ENCODE results near the gene TMEM140.

The TMEM140 gene

DNA sequence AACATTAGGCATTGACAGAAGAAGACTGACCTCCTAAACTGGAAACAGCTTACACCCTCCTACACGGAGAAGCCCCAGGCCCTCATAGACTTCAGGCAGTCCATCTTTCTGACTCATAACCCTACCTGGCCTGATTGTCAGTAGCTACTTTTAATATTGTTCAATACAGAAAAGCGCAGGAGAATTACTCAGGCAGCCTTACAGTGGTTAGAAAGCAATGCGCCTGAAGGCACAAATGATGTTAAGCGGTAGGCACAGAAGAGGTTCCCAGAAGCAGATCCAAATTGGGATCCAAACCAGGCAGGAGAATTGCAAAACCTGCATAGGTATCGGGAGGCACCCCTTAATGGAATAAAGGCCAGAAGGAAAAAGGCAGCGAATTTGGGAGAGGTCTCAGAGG lies 28.1 kb downstream of the TMEM140 start:
- no peak for DNase-seq

DNA sequence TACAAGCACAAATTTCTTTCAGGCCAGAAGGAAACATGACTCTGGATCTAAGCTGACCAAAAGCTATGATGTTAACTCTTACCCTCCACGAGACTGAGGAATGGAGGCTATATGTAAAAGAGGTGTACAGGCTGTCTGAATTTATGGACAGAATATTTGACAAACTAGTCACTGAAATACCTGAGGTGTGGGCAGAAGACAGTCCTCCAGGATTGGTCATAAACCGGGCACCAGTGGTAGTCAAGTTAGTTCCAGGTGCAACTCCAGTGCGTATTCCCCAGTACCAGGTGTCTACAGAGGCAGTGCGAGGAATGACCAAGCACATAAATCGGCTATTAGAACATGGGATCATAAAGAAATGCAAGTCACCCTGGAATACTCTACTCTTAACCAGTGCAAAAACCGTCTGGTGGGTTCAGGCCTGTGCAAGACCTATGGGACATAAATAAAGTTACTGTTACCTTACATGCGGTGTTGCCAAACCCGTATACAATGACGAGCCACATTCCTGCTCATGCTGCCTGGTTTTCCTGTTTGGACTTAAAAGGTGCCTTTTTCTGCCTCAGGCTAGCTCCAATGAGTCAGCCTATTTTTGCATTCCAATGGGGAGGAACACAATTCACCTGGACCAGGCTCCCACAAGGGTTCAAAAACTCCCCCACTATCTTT lies 29.3 kb downstream of the TMEM140 start:
- no peak for DNase-seq

DNA sequence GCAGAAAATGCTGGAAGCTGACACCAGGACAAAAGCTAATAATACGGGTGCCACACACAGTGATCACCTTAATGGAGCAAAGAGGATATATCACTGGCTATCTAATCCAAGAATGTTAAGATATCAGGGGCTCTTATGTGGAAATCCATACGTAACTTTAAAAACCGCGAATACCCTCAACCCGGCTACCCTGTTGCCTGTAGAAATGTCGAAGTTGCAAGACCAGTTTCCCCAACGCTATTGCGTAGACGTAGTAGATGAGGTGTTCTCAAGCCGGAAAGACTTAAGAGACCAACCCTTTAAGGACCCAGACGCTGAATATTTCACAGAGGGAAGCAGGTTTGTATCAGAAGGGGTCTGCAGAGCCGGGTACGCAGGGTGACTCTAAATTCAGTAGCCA lies 30.5 kb downstream of the TMEM140 start:
- DNase-seq = no peak

DNA sequence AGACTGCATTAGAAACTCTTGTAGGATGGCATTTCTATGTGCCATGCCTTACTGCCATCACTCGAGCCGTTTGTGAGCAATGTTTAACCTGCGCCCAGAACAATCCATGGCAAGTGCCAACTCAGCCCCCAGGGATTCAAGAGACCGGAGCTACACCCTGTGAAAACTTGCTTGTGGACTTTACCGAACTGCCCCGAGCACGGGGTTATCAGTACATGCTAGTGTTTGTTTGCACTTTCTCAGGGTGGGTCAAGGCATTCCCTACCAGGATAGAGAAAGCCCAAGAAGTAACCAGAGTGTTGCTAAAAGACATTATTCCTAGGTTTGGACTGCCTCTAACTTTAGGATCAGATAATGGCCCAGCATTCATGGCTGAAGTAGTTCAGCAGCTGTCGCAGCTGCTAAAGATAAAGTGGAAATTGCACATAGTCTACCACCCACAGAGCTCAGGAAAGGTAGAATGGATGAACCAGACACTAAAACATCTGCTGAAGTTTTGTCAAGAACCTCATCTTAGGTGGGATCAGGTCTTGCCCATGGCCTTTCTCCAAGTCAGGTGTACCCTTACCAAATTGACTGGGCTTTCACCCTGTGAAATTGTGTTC lies 31.6 kb downstream of the TMEM140 start:
- DNase-seq = no peak

DNA sequence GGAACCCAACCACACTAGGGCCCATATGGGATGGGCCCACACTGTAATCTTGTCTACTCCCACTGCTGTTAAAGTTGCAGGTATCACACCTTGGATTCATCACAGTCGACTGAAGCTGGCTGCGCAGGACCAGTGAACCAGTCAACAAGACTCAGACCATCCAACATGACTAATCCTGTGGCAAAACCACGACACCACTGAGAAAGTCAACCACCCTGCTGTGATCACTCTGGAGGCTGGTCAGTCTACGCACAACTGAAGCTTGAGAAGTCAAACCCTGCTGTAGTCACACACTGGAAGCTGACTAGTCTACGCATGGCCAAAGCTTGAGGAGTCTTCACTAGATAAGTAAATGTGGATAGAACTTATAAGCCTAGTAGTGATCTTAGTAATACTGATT lies 32.2 kb downstream of the TMEM140 start:
- no peak for DNase-seq

DNA sequence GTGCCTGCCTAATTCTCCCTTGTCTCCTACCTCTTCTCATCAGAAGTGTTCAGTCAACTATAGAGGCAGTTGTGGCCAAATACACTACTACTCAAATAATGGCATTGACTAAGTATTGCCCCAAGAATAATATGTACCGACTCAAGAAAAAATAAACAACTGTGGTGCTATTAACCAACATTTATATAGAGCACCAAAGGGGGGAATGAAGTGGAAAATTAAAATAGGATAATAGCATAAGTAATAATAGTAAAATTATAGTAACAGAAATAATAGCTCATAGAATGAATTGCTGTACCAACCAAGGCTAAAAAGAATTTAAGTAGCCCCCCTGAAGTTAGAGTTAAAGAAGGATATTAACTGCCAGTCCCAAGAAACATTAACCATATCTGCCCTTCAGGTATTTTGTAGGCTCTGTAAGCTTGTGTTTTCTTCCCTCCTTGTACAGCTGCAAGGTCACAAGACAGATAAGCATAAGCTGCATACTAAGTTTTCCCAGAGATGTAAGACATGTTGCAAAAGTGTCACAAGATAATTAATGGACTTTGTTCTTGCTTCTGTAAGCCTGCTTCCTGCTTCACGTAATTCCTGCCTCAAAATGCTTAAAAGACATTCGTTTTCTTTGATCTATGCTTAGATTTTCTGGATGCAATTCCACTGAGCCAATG lies 33.5 kb downstream of the TMEM140 start:
- DNase-seq = no peak

DNA sequence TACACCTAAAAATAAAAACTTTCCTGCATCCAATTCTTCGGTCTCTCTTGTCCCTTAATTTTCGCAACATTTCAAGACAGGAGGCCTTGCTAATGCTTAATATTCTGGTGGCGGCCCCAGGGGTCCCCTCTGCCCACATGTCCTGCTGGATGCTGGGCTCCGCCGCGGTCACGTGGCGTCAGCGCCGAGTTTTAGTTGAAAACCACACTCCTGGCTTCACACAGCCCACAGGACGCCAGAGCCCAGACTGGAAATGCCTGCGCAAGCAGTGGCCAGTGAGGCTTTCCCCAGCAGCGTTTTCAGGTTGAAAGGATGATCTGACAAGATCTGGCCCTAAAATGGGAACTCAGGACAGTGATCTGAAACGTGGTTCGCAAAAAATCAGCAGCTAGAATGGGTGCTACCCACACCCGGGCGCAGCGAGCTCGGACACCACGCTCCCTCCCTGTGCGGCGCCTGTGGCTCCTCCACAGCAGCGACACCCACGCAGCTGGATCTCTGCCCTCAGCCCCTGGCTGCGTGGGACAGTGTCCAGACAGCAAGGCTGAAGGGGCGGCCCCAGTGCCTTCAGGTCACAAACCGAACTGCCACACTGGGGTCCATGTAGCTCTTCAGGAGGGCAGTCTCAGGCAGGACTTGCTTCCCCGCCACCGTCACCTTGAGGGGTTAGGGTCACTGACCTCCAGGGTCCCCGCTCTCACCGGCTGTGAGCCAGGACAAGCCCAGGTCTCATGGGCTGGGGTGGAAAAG lies 34.2 kb downstream of the TMEM140 start:
- DNase-seq = no peak

DNA sequence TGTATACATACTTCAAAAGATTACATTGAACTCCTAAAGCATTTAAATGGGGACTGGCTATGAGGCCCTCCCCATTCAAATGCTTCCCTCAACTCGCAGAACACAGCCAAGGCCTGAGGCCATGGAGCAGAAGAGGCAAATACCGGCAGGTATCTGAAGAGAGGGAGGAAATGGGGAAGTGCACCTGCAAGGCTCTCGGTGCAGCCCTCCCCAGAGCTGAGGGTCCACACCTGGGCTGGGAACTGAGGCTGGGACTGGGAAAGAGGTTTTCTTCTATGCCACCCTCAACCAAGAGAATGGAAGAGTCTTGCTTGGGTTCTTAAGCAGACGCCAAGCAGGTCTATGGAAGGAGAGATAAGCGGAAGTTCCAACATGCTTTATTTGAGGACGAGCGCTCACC lies 35.6 kb downstream of the TMEM140 start:
- no peak for DNase-seq

DNA sequence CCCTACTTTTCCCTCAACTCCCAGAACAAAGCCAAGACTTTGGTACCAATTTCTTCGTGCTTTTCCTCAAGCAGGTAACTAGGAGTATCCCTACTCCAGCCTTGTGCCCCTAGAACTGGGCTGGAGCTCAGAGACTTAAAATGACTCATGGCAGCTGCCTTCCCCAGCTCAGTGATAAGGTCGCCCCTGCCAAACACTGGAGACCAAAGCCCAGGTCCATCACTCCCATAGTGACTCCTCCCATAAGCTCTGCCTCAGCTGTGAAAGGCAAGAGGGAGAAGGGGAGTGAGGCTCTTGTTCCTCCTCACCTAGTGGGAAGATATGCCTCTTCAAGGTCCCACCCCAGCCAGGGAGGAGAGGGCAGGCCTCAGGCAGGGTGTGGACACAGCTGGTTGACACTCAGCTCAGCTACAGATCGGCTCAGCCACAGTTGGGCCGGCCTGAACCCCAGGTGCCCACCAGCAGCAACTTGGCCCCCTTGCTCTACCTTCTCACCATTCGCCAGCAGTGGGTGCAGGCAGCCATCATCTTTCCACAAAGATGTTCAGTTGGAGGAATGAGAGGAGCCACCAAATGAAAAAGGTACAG lies 36.5 kb downstream of the TMEM140 start:
- no peak for DNase-seq

DNA sequence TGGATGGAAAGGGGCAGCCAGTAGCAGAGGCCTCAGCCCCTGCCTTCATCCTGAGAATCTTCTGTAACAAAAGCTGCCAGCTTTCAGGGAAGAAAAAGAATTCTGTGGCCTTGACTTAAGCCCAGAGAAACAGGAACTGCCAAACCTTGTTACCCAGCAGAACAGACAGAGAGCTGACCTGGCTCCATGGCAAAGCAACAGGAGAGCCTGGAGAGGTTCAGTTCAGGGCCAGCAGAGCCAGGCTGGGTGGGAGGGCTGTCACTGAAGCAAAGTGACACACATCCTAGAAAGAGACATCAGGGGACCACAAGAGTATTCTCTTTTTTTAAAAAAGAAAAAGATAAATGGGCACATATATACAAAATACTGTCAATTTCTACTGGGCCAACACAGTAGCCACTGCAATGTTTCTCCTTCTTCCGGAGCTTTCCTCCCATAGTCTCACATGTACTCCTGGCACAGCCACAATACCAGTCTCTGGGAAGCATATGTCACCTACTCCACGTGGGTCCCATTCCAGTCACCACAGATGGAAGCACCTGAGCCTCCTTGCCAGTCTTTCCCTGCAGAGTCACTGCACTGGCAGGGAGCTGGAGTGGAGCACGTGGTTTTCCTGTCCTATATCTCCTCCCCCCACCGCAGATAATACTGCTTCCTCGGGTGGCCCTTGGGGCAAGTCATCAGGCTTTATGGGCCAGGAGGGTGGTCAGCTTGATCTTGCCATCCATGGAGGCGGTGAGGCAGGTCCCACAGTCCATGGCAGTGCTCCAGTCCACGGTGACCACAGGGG lies 37.8 kb downstream of the TMEM140 start:
- no peak for DNase-seq

DNA sequence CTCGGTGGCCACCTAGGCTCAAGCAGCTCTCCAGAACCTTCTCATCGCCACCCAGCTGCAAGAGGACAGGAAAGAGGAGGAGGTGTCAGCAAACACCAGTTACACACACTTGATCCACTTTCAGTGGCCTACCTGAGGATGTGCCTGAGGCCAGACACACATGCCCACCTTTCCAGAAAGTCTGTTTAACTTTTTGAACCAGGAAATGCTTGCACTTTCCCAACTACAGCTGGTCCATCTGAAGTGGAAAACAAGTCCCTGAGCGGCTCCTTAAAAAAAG lies 38.3 kb downstream of the TMEM140 start:
- DNase-seq = no peak

DNA sequence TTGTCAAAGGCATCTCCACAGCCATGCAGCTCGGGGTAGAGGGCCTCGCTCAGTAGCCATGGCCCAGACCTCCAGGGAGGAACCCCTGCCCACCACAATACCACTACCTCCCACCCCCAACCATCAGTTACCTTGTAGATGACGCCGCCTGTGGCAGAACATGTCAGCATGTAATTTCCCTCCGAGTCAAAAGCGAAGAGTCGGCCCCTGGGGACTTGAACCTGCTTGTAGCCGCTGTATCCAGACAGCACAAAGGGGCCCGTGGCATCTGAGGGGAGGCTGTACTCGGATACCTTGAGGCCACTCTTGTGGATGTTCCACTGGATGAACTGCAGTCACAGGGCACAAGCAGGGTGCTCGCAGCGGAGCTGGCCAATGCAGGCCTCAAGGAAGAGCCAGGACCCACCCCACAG lies 39.0 kb downstream of the TMEM140 start:
- no peak for DNase-seq

DNA sequence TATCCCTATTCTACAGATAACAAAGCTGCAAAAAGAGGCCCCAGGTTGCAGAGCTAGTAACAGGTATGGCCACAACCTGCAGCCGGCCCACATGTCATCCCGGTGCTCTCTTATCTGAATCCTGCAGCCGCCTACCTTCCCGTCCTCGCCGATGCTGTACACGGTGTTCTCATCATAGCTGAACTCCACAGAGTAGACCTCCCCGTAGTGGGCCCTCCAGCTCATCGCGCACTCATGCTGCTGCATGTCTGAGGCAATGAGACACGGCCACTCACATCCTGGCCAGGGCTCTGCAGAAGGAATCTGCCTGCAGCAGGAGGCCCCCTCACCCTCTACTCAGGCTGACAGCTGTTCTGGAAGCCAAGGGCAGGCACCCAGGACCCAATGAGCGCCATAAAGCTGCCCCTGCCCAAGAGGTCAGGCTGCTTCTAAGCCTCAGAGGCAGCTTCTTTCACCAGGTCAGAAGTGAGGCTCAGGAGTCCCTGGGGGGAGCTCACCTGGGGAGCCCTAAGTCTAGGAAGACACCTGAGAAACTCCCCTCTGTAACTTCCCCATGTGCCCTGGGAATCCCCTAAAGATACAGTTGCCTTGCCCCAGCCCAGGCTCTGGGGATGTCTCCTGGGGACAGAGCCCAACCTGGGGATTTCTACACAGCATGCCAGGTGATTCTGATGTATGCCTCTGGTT lies 40.6 kb downstream of the TMEM140 start:
- DNase-seq = no peak

DNA sequence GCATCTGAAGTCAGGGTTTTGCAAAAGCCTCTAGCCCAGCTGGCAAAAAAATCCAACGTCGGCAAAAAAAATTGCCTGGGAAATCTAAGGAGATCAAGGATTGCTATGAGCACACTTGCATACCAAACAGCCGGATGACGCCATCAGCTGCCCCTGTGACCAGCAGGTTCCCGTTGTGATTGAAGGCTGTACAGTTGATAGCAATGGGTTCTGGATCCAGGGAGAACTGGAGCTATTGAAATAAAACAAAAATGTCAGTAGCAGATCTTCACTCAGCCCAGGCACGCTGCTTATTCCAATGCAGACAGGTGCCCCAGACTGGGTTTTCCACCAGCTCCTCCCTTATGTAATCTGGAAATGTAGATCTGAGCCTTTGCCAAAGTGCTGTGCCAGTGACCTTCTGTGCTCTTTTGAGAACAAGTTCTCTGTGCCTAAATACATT lies 41.4 kb downstream of the TMEM140 start:
- DNase-seq = no peak

DNA sequence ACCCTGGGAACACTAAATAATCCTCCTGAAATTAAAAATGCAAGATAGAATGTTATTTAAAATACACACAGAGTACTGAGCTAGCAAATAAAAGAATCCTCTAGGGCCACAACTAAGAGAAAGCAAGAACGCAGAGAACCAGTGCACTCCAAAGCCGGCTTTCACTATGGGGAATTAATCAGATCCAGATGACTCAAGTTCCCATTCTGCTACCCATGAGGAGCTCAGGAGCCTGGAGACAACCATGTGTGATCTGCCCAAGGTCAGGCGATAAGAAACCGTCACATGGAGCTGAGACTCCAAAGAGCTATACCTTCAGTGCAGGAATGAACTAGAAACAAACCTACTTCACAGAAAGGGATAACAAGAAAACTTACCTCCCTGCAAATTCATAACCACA lies 42.1 kb downstream of the TMEM140 start:
- DNase-seq = no peak

DNA sequence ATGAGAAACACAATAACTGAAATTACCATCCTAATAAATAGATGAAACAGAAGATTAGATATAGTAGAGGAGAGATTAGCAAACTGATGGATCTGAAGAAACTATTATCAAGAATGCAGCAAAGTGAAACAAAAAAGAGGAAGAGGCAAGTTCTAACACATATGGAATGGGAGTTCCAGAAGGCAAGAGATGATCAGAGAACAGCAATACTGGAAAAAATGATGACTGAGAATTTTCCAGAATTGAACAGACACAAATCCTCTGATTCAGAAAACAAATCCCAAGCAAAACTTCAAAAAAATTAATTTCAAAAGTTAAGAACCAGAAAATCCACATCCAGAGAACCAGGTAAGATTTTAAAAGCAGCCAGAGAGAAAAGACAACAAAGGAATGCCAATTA lies 42.8 kb downstream of the TMEM140 start:
- no peak for DNase-seq

DNA sequence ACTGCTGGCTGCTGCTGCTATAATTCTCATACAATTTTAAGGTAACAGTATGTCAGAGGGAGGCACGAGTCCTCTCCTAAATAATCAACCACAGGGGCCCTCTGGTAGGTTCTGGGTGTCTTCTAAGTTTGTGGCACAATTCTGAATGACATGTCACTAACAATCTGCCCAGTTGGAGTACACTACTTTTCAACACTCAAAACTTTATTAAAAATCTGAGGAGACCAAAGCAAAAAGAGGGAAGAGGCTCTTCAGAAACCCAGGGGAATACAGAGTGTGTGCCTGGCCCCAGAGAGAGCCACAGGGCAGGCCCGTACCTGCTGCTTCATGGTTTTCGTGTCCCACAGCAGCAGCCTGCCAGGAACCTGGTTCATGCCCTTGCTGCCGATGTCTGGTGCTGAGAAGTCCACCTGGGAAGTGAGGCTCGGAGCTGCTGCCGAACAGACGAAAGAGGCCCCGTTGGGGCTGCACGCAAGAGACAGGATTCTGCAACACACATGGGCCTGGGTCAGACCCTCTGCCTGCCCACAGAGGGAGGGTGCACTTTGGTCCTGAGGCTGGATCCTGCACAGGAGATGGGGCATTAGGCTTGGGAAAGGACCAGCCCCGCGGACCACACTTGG lies 45.2 kb downstream of the TMEM140 start:
- DNase-seq = no peak

DNA sequence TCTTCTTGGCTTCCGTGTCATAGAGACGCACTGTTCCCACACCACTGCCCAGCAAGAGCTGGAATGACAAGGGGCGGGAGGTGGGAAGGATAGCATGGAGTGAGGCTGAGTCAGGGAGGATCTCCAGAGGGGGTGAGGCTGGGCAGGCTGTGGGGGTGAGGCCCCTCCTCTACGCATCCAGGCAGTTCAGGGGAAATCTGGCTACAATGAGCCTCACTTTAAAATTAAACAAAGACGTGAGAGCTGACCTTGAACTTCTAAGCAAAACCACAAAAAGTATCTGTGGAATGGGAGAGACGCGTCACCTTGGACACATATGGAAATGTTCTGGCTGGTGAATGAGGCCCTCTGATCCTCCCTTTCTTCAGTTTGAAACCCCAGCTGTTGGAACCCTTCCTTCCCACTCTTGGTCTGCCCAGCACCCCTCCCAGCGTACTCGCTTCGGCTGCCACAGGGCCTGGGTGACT lies 45.8 kb downstream of the TMEM140 start:
- no peak for DNase-seq

DNA sequence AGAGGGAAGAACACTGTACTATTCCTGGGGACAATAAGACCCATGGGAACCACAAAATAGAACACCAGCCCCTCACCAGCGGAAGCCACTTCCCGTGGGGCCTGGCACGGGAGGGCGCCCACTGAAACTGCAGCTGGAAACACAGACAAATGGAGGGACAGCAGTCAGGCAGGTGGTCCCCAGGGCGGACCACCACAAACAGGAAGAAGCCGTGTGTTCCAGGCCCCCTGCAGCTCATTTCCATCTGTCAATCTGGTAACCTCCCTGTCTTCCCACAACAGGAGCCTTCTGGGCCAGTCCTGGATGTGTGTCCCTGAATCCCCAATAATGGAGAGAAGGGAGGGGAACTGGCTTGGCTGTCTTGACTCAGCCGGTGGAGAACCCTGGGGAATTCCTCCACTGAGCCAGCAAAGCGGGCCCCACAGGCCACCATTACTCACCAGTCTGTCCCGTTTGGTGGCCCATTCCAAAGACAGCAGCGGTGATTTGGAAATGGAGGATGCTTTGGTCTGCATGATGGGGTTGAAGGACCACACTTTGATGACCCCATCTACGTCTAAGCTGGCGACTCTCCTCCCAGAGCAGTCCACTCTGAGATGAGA lies 46.7 kb downstream of the TMEM140 start:
- no peak for DNase-seq

DNA sequence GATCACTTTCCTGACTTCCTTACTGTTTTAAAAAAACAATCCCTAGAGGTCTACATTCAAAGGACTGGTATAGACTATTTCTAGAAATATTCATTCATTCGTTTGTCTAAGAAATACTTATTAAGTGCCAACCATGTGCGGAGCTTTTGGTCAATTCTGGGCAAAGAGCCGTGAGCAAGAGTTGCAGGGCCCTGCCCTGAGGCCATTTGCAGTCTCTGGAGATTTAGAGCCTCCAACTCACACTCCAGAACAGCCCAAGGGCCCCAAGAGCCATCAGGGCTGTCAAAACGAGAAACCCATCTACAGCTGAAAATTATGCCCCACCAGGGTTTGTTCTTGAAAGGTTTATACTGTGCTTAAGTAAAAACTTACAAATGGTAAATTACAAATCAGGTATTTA lies 47.3 kb downstream of the TMEM140 start:
- no peak for DNase-seq

DNA sequence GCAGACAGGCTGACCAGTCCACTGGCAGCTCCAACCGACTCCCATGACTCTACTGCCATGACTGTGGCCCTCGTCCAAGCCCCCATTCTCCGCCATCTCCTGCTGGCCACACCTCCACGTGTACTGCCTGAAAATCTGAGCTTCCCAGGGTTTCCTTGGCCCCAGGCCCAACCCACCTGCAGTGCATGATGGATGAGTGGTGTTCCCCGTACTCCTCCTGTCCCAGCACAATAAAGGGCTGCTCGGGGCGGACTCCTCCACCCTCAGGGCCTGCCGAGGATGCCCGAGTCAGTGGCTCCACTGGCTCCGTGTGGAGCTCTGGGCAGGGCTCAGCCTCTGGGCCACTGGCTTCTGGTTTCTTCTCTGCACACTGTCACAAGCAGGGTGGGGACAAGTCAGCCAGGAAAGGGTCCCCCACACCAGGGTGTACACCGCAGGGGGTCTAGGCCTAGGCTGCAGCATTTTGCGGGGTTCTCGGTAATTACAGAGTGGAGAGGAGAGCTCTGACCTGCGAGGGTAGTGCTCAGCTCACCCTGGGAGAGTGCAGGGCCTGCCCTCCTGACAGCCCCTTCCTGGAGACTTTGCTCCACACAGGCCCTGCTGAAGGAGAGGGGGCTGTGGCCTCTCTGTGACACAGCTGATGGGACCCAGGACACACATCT lies 48.2 kb downstream of the TMEM140 start:
- no peak for DNase-seq
